ENCODE data around the gene OPTC. TPM values are rescaled to one million over a fixed set of nuclear protein-coding genes. Genes with fewer than 3 reads are reported as not detected.

OPTC gene
- total RNA-seq, 1 donor from 2014 or later = not detected

DNA sequence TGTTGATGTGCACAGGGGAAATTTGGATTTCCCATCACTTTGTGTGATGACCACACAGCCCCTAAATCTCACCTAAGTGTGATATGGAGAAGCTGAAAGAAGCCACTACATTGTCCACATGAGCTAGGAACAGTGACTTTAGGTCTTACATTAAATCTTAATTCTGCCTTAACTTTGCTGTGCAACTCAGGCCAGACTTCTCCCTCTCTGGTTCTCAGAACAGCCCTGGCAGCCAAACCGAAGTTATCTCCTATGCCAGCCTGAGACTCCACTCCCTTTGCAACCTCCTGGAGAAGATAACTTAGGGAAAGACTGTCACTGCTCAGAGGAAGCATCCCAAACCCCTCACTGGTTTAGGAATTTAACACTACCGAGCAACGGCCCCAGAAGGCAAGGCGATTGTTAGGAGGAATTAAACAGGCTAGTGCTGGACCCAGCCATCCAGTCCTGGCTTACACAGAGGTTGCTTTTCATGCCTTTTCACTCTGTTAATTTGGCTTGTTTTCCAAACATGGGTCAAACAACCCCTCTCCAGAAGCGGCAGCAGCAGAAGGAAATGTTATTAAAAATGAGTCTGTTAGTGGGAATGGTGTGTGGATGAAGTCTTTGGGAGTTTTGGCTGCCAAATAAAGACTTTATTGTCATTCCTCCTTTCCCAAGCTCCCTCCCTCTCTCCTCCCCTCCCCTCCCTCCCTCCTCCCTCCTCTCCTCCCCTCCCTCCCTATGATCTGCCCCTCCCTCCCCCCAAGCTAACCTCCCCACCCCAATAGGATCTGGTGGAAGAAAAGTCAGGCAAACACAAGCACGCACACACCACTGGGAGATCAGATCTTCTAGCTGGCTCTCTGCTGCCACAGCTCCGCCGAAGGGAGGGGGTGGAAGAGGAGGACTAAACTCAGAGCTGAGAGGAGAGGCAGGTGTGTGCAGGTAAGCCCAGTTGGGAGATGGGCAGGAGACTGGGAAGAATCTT is 18.7 kb upstream of the OPTC start, which contains the start of gene PRELP:
Gene PRELP (plus strand): TSS at position 795 of the 970 bp plus-strand sequence. CDS start 7,379 bp downstream, outside the sequence.
- no peaks in the 10 kb centered on the region for H3K9me3 Mint-ChIP-seq (ENCODE audit: unreplicated experiment)
- H3K27me3 Mint-ChIP-seq (ENCODE audit: unreplicated experiment) = no peaks in the 10 kb centered on the region
- H3K4me3 Mint-ChIP-seq (ENCODE audit: unreplicated experiment) = peak within 1 kb of the TSS; percentile 31
- no peaks in the 10 kb centered on the region for H3K36me3 Mint-ChIP-seq (ENCODE audit: unreplicated experiment)
- peak within 1 kb of the TSS; percentile 62 for H3K27ac Mint-ChIP-seq (ENCODE audit: unreplicated experiment)
- DNase-seq (ENCODE audit: extremely low spot score, unreplicated experiment) = no peak
- TF ChIP-seq, protein P1, sequence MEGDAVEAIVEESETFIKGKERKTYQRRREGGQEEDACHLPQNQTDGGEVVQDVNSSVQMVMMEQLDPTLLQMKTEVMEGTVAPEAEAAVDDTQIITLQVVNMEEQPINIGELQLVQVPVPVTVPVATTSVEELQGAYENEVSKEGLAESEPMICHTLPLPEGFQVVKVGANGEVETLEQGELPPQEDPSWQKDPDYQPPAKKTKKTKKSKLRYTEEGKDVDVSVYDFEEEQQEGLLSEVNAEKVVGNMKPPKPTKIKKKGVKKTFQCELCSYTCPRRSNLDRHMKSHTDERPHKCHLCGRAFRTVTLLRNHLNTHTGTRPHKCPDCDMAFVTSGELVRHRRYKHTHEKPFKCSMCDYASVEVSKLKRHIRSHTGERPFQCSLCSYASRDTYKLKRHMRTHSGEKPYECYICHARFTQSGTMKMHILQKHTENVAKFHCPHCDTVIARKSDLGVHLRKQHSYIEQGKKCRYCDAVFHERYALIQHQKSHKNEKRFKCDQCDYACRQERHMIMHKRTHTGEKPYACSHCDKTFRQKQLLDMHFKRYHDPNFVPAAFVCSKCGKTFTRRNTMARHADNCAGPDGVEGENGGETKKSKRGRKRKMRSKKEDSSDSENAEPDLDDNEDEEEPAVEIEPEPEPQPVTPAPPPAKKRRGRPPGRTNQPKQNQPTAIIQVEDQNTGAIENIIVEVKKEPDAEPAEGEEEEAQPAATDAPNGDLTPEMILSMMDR (IDR thresholded peaks at IDR 0.05) = no peak
- H3K4me1 Mint-ChIP-seq (ENCODE audit: unreplicated experiment) = peaks cover 58% of the 10 kb centered on the region

DNA sequence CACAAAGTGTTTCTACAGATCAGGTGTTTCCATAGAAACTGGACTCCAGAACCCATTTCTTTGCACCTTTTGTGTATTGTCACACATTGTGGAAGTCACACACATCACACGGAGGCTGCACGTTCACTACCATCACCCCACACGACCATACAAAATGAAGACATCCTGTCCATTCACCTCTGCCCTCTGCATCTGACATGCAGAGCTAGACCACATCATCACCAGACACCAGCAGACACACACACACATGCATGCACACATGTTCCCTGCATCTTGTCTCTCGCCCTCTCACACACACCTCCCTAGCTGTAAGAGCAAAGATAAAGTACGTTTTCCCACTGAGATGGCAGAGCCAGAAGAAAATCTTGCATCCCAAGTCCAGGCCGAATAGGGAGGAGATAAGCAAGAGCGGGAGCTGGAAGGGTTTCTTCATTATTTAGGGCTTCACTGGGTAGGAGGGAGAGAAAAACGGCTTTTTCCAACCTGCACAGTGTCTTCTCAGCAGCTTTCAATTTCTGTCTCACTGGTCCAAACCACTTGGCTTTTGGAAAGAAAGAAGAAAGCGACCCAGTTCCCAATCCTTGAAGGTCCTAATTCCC is 17.6 kb upstream of the OPTC start:
- Mint-ChIP-seq H3K27ac (ENCODE audit: unreplicated experiment) (peak overlapping the region; percentile 52), H3K4me3 (ENCODE audit: unreplicated experiment) (no peak overlapping the region)

DNA sequence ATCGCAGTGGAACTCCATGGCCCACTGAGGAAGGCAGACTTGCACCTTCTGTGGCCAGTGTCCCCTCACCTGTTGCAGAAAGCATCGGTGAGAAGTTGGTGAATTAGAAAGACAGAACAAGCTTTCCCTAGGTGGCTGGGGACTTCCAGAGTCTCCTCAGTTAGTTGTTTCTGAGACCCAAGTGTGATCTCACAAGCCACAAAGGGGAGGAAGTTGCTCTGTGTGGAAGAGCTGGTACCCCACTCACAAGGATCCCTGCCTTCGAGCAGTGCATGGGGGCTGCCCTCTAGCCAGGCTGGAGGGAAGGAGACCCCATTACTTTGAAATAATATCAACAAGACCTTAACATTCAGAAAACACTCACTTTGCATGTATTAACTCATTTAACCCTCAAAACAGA is 16.2 kb upstream of the OPTC start:
- Mint-ChIP-seq H3K4me3 (ENCODE audit: unreplicated experiment) (no peak overlapping the region), H3K9me3 (ENCODE audit: unreplicated experiment) (no peaks in the 10 kb centered on the region), H3K4me1 (ENCODE audit: unreplicated experiment) (peaks cover 74% of the 10 kb centered on the region), H3K36me3 (ENCODE audit: unreplicated experiment) (no peaks in the 10 kb centered on the region), H3K27me3 (ENCODE audit: unreplicated experiment) (no peaks in the 10 kb centered on the region), H3K27ac (ENCODE audit: unreplicated experiment) (no peak overlapping the region)
- DNase-seq (ENCODE audit: extremely low spot score, unreplicated experiment) = no peak
- TF ChIP-seq, protein P1 (IDR thresholded peaks at IDR 0.05) = no peak

More for the DNA sequence above, 17.6 kb upstream of the OPTC start:
- H3K27me3 Mint-ChIP-seq (ENCODE audit: unreplicated experiment) = no peaks in the 10 kb centered on the region
- TF ChIP-seq, protein P1 (IDR thresholded peaks at IDR 0.05) = no peak
- no peaks in the 10 kb centered on the region for H3K9me3 Mint-ChIP-seq (ENCODE audit: unreplicated experiment)
- no peaks in the 10 kb centered on the region for H3K36me3 Mint-ChIP-seq (ENCODE audit: unreplicated experiment)
- peaks cover 68% of the 10 kb centered on the region for H3K4me1 Mint-ChIP-seq (ENCODE audit: unreplicated experiment)
- DNase-seq (ENCODE audit: extremely low spot score, unreplicated experiment) = no peak

DNA sequence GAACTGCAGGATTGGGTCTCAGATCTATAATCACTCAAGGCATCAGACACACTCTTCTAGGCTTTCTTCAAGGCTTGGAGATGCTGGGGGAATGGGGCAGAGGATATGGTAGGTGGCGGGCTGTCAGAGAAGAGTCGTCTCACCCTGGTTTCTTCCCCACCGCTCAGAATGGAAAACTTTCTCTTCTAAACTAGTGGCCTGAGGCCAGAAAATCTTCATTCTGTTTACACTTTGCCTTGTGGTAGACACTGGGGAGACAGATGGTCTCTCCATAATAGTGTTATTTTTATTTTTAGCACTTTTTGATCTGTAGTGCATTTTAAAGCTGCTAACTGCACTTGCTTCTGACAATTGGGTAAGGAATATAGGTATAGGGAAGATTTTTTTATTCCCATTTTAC is 15.7 kb upstream of the OPTC start:
- H3K36me3 Mint-ChIP-seq (ENCODE audit: unreplicated experiment) = no peaks in the 10 kb centered on the region
- H3K9me3 Mint-ChIP-seq (ENCODE audit: unreplicated experiment) = no peaks in the 10 kb centered on the region
- TF ChIP-seq, protein P1 (IDR thresholded peaks at IDR 0.05) = no peak
- H3K4me3 Mint-ChIP-seq (ENCODE audit: unreplicated experiment) = no peak overlapping the region
- DNase-seq (ENCODE audit: extremely low spot score, unreplicated experiment) = no peak
- H3K4me1 Mint-ChIP-seq (ENCODE audit: unreplicated experiment) = peaks cover 74% of the 10 kb centered on the region
- peak overlapping the region; percentile 38 for H3K27ac Mint-ChIP-seq (ENCODE audit: unreplicated experiment)
- no peaks in the 10 kb centered on the region for H3K27me3 Mint-ChIP-seq (ENCODE audit: unreplicated experiment)

DNA sequence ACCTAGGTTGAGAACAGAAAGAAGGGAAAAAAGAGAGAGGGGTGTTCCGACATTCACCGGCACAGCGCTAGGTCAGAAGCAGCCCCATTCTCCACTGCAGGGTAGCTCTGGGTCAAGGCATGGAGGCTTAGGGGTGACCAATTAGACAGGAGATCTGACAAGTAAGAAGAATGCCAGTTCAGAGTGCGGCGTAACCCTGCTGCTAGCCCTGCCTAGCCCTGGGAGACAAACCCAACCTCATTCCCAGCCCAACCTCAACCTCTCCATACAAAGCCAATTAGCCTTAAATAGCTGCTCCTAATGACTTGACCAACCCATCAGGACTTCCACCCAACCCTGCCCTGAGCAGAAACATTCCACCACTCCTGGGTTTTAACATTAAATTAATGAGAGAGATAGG is 15.0 kb upstream of the OPTC start:
- peaks cover 74% of the 10 kb centered on the region for H3K4me1 Mint-ChIP-seq (ENCODE audit: unreplicated experiment)
- no peaks in the 10 kb centered on the region for H3K27me3 Mint-ChIP-seq (ENCODE audit: unreplicated experiment)
- no peak overlapping the region for H3K4me3 Mint-ChIP-seq (ENCODE audit: unreplicated experiment)
- TF ChIP-seq, protein P1 (IDR thresholded peaks at IDR 0.05) = no peak
- peak overlapping the region; percentile 38 for H3K27ac Mint-ChIP-seq (ENCODE audit: unreplicated experiment)
- H3K36me3 Mint-ChIP-seq (ENCODE audit: unreplicated experiment) = no peaks in the 10 kb centered on the region
- no peak for DNase-seq (ENCODE audit: extremely low spot score, unreplicated experiment)
- no peaks in the 10 kb centered on the region for H3K9me3 Mint-ChIP-seq (ENCODE audit: unreplicated experiment)
